HG03565 (cell line): ENCODE measurements around the gene ZSCAN26.

Source experiments
- ATAC-seq: cut with Tn5 transposase; IDR thresholded peaks from one replicate; pipeline ENCODE4 v1.9.1; 2021; ENCODE audit warnings: mild to moderate bottlenecking, moderate library complexity; ENCODE audit not compliant: unreplicated experiment

Gene ZSCAN26

DNA sequence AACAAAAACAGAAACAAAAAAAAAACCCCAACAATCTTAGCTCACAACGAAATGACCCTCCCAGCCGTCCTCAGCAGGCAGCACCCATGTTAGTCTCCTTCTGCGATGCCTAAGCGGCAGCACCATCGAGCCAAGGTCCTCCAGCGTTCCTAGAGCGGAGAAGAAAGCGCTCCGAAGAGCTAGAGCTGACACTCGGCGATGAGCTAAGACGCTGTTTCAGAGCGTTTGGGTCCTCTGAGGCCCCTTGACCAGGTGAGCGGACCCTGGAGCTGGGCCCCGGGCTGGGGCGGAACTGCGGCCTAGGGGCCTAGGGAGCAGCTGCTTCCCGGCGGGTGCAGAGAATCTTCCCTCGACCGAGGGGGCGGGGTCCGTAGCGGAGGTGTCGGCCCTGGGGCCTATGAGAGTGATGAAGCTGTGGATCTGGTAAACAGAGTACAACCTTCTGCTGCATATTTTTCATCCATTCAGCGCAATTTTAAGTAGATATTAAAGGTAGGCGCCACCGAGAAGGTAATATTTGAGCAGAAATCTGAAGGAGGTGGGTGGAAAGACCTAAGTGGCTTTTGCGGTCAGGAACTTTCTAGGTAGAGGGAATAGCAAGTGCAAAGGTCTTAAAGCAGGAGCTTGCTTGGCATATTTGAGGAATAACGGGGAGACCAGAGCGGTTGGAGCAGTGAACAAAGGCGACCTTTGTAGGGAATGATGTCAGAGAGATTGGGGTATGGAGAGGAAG lies at the start of gene ZSCAN26:
Gene ZSCAN26 (plus strand): TSS at position 182 of the 733 bp plus-strand sequence. CDS start 4,777 bp downstream, outside the sequence.
- peak; percentile 76 for ATAC-seq

DNA sequence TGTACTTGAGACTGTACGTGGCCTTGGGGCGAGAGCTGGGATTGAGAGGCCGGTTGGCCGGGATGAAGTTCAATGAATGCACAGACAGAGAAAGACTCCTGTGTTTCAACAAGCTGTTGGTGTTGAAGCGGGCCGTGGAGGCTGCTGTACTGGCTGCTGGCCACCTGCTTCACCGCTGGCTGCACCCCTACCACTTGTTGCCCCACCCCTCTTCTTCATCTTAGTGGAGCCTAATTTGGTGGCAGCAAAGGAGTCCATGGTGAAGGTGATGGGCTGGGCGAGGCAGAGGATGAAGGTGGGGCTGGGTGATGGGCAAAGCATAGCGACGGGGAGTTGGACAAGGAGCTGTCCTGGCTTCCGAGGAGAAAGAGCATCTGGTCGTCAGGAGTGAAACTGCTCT lies 49.1 kb upstream of the ZSCAN26 start:
- ATAC-seq: no peak

DNA sequence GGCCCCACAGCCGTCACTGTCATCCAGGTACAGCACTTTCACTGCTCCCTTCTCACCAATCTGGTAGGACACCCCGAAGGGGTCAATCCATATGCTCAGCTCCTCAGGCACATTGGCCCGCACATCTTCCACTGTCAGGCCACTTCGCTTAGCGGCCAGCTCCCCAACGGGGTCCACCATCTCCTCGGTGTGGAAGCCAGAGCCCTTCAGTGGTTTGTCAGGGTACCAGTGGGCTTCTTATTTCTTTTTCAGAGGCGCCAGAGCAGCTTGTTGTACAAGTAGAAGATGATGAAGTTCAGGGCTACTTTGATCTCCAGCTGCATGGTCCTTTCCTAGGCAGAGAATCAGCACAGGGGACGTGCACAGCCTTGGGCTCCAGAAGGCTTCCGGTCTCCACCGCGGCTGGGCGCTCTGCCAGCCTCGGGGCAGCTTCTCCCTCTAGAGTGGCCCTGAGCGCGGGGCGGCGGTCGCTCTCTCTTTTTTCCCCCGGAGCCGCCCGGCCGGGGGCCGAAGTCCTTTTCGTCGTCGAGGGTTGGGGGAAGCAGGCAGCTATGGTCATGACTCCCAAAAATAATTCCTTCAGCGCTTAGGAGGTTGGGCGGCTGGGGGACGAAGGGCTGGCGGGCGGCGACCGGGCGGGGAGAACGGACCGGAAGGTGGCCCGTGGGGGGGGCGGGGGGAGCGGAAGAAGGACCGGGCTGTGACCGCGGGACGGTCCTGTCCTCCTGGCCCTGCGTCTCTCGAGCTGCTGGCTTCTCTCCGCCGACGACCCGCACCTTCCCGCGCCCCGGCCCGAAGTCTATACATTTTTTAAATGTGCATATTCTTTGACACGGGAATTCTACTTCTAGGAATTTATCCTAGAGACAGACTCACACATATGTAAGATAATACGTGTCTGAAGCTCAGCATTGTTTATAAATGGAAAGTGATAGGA lies 48.4 kb upstream of the ZSCAN26 start:
- ATAC-seq: peak; percentile 37

DNA sequence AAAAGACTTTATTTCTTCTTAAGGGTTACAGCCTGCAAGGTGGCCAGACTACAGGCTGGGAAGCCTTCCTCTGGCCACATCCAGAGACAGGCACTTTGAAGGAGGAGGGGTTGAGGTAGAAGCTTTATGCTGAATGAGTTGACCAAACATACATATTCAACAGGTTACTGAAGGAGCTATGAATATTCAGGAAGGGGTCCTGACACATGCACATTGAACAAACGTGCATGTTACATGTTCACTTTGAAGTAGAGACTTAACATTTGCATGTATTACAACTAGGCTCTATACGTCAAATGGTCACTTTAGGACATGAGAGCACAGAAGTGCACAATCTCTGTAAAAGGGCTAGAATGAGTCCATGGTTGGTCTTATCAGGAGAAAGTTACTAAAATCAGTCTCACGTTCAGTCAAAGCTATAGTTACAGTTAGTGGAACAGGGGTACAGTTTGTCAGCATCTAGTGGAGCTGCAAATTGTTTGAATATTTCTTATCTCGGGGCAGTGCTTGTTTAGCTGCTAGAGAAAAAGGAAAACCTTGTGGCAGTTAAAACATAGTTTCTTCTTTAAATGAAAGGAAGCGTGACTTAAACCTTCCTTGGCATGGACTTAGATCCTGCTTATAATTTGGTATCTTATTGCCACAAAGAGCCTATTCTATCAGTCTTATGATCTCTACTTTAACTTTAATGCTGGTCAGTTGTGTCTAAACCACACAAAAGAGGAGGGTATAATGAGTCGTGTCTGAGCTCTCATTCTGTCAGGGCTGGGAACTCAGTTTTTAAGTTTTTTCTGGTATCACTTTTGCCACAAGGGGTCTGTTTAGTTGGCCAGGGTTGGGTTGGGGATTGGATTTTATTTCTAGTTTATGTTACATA lies 46.4 kb upstream of the ZSCAN26 start:
- no peak for ATAC-seq

DNA sequence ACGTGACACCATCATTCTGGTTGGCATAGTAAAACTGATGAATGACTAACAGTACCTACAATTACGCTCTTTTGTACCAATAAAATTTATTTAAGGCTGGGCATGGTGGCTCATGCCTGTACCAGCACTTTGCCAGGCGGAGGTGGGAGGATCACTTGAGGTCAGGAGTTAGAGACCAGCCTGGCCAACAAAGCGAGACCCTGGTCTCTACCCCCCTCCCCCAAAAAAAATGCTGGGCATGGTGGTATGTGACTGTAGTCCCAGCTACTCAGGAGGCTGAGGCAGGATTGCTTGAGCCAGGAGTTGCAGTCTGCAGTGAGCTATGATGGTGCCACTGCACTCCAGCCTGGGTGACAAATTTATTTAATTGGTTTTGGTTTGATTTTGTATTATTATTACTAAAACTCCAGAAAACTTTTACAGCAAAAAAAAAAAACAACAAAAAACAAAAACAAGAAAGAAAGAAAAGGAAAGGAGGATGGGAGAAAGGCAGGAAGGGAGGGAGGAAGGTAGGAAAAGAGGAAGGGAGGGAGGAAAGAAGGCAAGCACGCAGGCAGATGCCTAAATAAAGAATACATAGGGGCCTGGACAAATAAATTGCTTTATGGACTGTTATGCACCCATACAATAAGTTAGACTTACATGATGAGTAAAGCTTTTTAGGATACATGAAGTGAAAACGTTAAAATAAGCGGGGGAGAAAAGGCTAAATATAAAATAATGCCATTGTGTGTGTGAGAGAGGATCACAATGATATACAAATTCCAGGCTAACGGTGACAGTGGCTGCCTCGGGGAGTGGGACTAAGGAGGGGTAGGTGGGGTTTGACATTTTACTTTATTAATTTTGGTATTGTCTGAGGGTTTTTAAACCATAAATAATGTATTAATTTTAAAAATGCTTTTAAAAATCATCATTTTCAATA lies 42.5 kb upstream of the ZSCAN26 start:
- ATAC-seq: no peak

DNA sequence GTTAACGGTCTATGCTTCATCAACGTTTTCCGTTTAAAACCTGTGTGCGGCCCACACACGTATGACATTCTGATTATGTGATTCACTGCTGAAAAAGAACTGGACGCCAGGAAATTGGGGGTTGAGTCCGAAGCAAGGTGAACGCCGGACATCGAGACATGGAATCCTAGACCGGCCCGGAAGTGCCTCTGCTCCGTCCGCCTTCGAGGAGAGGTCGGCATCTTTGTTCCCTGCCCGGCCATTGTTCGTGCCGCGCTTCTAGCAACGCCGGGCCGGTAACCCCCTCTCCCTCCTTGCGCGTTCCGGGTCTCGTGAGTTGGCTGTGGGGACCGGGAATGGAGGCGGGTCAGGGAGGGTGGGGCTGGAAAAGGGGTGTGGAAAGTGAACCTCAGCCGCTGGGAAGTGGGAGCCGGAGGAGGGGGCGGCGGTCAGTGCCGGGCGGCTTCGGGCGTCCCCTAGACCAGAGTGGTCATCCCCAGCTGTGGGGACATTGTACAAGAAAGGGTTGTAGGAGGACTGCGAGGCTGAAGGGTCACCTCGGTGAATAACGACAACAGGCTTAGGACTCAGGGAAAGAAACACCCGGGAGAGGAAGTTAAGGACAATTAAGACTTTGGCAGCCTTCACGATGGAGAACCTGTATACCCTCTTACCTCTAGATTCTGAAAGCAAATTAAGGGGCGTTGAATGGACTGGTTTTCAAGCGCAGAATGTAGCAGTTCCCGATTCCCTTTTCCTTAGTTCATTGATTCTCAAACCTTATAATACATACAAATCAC lies 41.7 kb upstream of the ZSCAN26 start, which contains the start of gene ZSCAN9:
Gene ZSCAN9 (plus strand): TSS at position 220 of the 779 bp plus-strand sequence. CDS start 1,810 bp downstream, outside the sequence.
- ATAC-seq: peak; percentile 58

DNA sequence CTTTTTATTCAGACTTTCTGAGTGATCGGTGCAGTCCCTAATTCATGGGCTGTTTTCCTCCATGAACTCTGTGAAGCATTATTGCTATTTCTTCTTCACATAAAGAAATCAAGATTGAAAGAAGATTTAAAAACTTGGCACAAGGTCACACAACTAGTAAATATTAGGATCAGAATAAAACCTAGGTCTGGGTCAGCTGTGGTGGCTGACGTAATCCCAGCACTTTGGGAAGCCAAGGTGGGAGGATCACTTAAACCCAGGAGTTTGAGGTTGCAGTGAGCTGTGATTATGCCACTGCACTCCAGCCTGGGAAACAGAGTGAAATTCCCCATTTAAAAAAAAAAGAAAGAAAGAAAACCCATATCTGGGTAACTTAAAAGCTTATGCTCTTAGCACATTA lies 40.5 kb upstream of the ZSCAN26 start:
- ATAC-seq: no peak

DNA sequence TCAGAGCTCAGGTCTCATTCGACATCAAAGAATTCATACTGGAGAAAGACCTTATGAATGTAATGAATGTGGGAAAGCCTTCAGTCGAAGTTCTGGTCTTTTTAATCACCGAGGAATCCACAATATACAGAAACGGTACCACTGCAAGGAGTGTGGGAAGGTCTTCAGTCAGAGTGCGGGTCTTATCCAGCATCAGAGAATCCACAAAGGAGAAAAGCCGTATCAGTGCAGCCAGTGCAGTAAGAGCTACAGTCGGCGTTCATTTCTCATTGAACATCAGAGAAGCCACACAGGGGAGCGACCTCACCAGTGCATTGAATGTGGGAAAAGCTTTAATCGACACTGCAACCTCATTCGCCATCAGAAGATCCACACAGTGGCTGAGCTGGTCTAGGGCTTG lies 34.2 kb upstream of the ZSCAN26 start:
- ATAC-seq: no peak

DNA sequence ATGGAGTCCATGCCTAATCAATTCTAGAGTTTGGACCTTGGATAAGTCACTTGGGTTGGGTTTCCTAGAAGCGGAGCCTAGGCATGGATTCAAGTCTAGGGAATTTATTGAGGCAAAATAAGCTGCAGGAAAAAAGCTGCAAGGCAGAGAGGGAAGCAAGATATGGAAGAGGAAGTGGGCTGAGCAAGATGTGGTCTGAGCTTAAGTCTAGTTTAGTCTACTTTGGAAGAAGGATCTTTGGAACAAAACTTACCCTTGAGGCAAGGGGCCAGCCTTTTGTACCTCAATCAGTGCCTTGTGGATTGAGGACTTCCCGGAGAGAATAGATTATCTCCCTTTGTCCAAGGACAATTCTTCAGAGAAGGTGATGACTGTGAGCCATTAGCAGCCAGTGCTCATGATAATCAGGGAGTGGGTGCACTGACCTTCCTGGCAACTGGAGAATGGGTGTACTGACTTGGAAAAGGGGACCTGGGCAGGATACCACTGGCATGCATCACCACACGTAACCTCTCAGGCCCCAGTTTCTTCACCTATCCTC lies 31.0 kb upstream of the ZSCAN26 start:
- ATAC-seq: no peak

DNA sequence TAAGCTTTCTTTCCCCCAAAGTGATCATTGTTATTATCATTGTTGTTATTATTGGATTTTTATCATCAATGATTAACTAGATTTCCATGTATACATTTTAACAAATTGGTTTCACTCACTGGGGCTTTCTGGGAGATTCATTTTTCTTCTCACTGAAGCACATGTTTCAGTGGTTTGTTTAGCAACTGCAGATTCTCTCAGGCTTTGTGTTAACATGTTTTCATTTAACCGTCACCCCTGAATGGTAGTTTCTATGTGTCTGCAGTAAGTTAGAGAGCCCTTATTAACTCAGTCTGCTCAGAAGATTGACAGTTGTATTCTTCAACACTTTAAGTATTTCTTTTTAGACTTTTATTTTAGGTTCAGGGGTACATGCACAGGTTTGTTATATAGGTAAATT lies 27.3 kb upstream of the ZSCAN26 start:
- ATAC-seq: no peak

DNA sequence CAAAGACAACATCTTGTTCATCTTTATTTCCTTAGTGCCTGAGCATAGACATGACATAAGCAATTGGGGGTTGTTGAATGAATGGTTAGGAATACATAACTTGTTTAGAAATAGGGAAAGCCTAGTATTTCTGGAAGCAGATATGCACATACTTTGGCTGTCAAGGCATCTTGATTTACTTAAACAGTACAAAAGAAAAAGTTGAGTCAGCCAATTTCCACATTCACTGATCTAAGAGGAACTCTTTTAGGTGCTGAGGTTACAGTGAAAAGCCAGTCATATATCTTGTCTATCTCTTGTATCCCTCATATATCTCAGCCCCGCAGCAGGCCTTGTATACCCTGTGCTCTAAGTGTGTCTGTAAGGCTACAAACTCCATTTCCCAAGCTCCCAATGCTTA lies 26.5 kb upstream of the ZSCAN26 start:
- no peak for ATAC-seq

DNA sequence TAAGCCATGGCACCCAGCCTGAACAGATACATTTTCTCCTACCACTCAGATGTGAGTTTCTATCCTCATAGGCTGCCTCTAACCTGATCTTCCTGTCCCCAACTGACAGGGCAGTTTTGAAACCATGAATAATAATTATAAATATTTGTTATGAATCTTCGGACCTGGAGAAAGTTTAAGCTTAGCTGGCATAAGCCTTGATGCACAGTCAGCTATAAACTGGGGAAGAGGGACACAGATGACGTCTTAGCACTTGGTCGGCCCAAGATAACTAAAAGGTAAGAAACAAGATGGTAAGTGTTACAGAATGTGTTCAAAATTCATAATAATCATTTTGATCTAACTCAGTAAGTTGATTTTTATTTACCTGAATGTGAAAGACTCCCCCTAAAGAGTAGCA lies 23.0 kb upstream of the ZSCAN26 start:
- ATAC-seq: no peak

DNA sequence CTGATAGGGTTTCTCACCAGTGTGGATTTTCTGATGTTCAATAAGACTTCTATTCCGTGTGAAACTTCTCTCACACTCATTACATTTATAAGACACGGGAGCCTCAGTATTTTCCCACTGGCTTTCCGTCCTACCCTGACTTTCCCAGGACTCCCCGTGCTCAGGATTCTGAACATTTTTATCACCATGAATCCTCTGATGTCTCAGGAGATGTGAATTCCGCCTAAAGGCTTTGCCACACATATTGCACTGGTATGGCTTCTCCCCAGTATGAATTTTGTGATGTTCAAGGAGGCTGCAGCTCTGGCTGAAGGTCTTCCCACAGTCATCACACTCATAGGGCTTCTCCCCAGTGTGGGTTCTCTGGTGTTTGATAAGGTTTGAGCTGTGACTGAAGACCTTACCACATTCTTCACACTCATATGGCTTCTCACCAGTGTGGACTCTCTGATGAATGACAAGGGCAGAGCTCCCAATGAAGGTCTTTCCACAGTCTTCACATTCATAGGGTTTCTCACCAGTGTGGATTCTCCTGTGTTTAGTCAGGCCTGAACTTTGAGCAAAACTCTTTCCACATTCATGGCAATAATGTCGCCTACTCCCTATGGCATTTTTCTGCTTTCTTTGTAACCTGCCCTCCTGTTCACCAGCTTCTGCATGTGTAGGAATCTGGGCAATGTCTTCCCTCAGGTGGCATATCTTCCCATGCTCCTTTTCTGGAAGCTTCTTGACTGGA lies 21.6 kb upstream of the ZSCAN26 start:
- no peak for ATAC-seq

DNA sequence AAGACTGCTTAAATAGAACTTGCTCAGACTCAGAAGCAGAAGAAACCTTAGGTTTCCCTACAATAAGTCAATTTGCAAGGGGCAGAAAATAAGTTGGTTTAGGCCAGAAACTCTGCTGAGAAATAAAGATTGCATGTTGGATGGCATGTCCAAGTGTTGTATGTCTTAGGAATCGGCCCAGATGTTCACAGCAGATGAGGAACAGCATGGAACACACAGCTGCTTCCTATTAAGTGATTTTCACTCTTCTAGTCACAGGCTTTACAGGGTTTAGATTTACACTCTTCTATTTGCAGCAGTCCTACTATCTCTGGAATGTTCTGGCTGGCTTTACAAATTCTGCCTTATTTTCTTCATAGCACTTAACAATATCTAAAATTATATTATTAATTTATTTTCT lies 18.0 kb upstream of the ZSCAN26 start:
- no peak for ATAC-seq

DNA sequence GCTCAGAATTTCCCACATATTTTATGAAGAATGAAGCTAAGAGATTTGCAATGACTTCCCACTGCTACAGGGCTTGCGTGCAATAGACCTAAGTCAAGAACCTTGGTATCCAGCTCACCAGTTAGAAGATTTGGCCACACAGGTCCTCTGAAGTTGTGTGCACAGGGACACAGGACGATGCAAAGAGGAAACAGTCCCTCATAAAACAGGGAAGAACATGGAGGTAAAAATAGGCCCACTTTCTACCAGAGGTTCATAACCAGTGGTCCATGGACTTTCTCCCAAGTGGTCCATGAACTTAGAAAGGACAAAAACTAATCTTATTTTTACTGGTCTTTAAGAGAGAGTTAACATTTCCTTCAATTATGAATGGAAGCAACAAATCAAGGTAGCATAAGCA lies 16.2 kb upstream of the ZSCAN26 start:
- no peak for ATAC-seq

DNA sequence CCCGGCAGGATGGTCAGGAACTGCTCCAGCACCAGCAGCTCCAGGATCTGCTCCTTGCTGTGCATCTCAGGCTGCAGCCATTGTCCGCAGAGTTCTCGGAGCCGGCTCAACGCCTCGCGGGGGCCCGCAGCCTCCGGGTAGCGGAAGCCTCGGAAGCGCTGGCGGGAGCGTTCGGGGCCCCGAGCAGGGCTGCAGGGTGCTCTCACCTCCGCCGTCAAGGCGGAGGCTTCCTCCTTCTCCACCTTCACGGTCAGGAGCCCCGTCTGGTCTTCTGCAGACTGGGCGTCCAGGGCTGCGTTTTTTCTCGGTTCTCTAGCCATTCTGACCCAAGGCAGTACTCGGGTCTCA lies 15.3 kb upstream of the ZSCAN26 start:
- peak; percentile 15 for ATAC-seq

DNA sequence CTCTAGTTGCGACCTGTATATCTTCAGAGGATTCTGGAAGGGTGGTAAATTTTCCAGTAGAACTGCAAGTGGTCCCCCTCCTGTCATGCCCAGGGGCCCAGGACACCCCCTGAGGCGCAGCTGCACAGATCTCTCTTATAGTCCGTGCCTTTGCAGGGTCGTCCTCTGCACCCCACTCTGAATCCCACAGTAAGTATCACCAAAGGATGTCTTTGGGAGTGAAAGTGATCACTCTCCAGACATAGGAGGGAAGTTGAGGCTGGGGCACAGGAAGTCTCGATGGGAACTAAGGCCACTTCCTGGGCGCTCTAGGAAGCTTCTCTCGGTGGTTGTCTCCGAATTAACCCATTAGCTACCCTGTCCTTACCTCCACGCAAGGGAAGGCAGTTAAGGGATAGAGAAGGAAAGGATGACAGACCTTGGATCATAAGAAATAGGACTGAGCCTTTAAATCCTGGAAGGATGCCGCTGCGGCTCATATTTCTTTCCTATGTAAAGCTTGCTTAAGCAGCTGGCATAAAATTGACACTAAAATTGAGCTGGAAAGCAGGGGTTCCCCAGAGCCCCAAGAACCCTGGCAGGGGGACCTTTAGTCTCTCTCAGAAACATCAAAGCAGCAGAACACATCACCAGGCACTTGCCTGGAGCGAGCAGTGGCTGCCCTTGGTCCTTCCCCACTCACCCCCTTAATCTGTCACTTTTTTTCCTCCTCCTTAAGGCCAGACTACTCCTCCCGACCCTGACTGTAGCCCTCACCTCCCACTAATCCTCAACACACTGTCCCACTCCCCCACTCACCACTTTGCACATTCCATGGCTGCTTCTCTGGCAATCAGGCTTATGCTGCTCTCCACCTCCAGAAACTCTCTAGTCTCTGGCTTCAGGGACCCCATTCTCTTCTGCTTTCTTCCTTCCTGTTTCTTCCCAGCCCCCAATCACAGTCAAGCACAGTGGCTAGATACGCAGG lies 14.7 kb upstream of the ZSCAN26 start, which contains the start of gene ZKSCAN4:
Gene ZKSCAN4 (minus strand): TSS at position 261 of the 967 bp plus-strand sequence. CDS start 289 bp downstream, outside the sequence.
- peak; percentile 69 for ATAC-seq
